Keratinocyte (primary cell): ENCODE data around the gene CNOT6. TPM values are rescaled to one million over a fixed set of nuclear protein-coding genes. Genes with fewer than 3 reads are reported as not detected.
"Not testable (repeated sequence)": the region's sequence is repeated elsewhere in the genome, so short reads cannot be mapped to it uniquely, and the experiment has no call there.

Experiments used
- DNase-seq: peaks from one replicate; pipeline ENCODE4 v3.0.0-alpha.2; 2011; ENCODE audit warnings: low read depth, missing footprints, low spot score
- FAIRE-seq: peaks from 2 replicates; lab custom pipeline; 2011; peaks lifted over from hg19 to GRCh38; lab: Jason Lieb, UNC
- H2AFZ ChIP-seq: 2 replicates; pipeline ENCODE4 v1.6.0; 2012; ENCODE audit warnings: low read length, control low read depth, inconsistent platforms; ENCODE audit not compliant: control insufficient read depth
- H3K27ac ChIP-seq: 2 replicates; pipeline ENCODE4 v1.5.1; 2011; ENCODE audit warnings: low read length; ENCODE audit not compliant: control insufficient read depth, insufficient read depth
- H3K27me3 ChIP-seq: 3 replicates; pipeline ENCODE4 v1.6.0; 2011; ENCODE audit warnings: low read length; ENCODE audit not compliant: control insufficient read depth, insufficient read depth; ENCODE audit errors: extremely low read depth
- H3K36me3 ChIP-seq, 2 experiments: 2 replicates in 1 of 2; 3 replicates in 1 of 2; pipeline ENCODE4 v1.5.1; 2011; ENCODE audit warnings: low read length in 2 of 2, mild to moderate bottlenecking in 1 of 2; ENCODE audit not compliant: control insufficient read depth in 2 of 2, insufficient read depth in 2 of 2; ENCODE audit errors: extremely low read depth in 1 of 2
- H3K4me1 ChIP-seq: 3 replicates; pipeline ENCODE4 v1.5.1; 2011; ENCODE audit warnings: low read length; ENCODE audit not compliant: control insufficient read depth, insufficient read depth; ENCODE audit errors: extremely low read depth
- H3K4me2 ChIP-seq: 3 replicates; pipeline ENCODE4 v1.6.0; 2011; ENCODE audit warnings: low read depth, low read length; ENCODE audit not compliant: control insufficient read depth, insufficient read depth; ENCODE audit errors: extremely low read depth
- H3K4me3 ChIP-seq, 3 experiments: fragments of 200-600 bp in 1 of 3; sonication (generic) in 1 of 3; 2 replicates in 2 of 3; 3 replicates in 1 of 3; pipeline ENCODE4 v1.5.1; 2011 to 2016; ENCODE audit warnings: low read length in 3 of 3, mild to moderate bottlenecking in 3 of 3, control low read depth in 2 of 3, inconsistent platforms in 1 of 3, low read depth in 1 of 3, mixed read lengths in 1 of 3, mixed run types in 1 of 3, moderate library complexity in 1 of 3; ENCODE audit not compliant: control insufficient read depth in 2 of 3, insufficient read depth in 2 of 3; ENCODE audit errors: extremely low read depth in 1 of 3
- H3K79me2 ChIP-seq: 2 replicates; pipeline ENCODE4 v1.6.0; 2012; ENCODE audit warnings: low read length; ENCODE audit not compliant: control insufficient read depth, insufficient read depth
- H3K9ac ChIP-seq: 3 replicates; pipeline ENCODE4 v1.6.0; 2011; ENCODE audit warnings: low read length; ENCODE audit not compliant: control insufficient read depth, insufficient read depth; ENCODE audit errors: extremely low read depth
- H3K9me1 ChIP-seq: 3 replicates; pipeline ENCODE4 v1.6.0; 2011; ENCODE audit warnings: low read length; ENCODE audit not compliant: control insufficient read depth, insufficient read depth; ENCODE audit errors: extremely low read depth
- H3K9me3 ChIP-seq: 2 replicates; pipeline ENCODE4 v1.5.1; 2012; ENCODE audit warnings: low read depth, low read length; ENCODE audit not compliant: control insufficient read depth
- H4K20me1 ChIP-seq: 3 replicates; pipeline ENCODE4 v1.6.0; 2011; ENCODE audit warnings: low read length; ENCODE audit not compliant: control insufficient read depth, insufficient read depth; ENCODE audit errors: extremely low read depth
- EZH2 ChIP-seq: IDR thresholded peaks from one replicate; pipeline ENCODE4 v1.6.1; 2012; ENCODE audit warnings: inconsistent platforms, mild to moderate bottlenecking, low read length, moderate library complexity
- dilution Hi-C: fragments of 300-500 bp; cut with MboI; formaldehyde crosslinking; loops from one replicate; pipeline ENCODE4 v1.7.0; 2020; ENCODE audit warnings: low sequenced_read_pairs; ENCODE audit not compliant: extremely low pct_ligation_motif_present
- polyA plus RNA-seq, 5 experiments: library from polyadenylated mRNA; depleted of rRNA in 3 of 5; stranded (reverse) in 3 of 5; stranded (forward) in 1 of 5; unstranded in 1 of 5; fragments of >200 nt; gene quantifications; 1 replicate in 1 of 5; 2 replicates in 3 of 5; 3 replicates in 1 of 5; pipeline versions ENCODE4 v1.2.1 to v1.2.3, GENCODE V29; 2011 to 2012; ENCODE audit warnings: missing spikeins in 2 of 5, low read depth in 1 of 5, low replicate concordance in 1 of 5
- TF ChIP-seq, protein P1 (sequence below), 3 experiments: IDR thresholded peaks in 1 of 3; conservative IDR thresholded peaks in 1 of 3; optimal IDR thresholded peaks in 1 of 3; 2 replicates in 2 of 3; 3 replicates in 1 of 3; pipeline versions ENCODE3 to v1.5.1; 2011; ENCODE audit warnings: low read length in 3 of 3, mild to moderate bottlenecking in 3 of 3, moderate library complexity in 2 of 3, control low read depth in 1 of 3, inconsistent platforms in 1 of 3; ENCODE audit not compliant: insufficient read depth in 2 of 3; ENCODE audit errors: extremely low read depth in 1 of 3

The CNOT6 gene
- polyA plus RNA-seq, 1 donor (not counting 4 experiments of a cell fraction or from before 2014, with no cell fraction given): 29.7 TPM

DNA sequence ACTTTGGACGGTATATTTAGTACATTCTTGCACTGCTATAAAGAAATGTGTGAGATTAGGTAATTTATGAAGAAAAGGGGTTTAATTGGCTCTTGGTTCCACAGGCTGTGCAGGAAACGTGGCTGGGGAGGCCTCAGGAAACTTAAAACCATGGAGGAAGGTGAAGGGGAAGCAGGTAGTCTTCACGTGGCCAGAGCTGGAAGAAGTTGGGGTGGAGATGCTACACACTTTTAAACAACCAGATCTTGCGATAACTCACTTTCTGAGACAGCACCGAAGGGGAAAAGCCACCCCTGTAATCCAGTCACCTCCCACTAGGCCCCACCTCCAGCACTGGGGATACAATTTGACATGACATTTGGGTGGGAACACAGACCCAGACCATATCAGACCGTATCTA, 13.5 kb downstream of the CNOT6 start:
- dilution Hi-C loops: no loop called here
- Histone ChIP-seq H3K79me2 (peaks cover 88% of the 10 kb centered on the region), H3K9me3 (no peaks in the 10 kb centered on the region), H4K20me1 (peaks cover 5% of the 10 kb centered on the region), H3K4me2 (no peak overlapping the region), H2AFZ (no peak overlapping the region), H3K27me3 (no peaks in the 10 kb centered on the region), H3K27ac (no peak overlapping the region), H3K4me1 (no peaks in the 10 kb centered on the region), H3K36me3 (no peaks in the 10 kb centered on the region), H3K4me3 (no peak overlapping the region), H3K9ac (no peak overlapping the region), H3K9me1 (no peaks in the 10 kb centered on the region)
- TF ChIP-seq, protein P1, sequence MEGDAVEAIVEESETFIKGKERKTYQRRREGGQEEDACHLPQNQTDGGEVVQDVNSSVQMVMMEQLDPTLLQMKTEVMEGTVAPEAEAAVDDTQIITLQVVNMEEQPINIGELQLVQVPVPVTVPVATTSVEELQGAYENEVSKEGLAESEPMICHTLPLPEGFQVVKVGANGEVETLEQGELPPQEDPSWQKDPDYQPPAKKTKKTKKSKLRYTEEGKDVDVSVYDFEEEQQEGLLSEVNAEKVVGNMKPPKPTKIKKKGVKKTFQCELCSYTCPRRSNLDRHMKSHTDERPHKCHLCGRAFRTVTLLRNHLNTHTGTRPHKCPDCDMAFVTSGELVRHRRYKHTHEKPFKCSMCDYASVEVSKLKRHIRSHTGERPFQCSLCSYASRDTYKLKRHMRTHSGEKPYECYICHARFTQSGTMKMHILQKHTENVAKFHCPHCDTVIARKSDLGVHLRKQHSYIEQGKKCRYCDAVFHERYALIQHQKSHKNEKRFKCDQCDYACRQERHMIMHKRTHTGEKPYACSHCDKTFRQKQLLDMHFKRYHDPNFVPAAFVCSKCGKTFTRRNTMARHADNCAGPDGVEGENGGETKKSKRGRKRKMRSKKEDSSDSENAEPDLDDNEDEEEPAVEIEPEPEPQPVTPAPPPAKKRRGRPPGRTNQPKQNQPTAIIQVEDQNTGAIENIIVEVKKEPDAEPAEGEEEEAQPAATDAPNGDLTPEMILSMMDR (optimal IDR thresholded peaks at IDR 0.05 in 1 of 3, IDR thresholded peaks at IDR 0.05 in 1 of 3, conservative IDR thresholded peaks at IDR 0.05 in 1 of 3; ENCODE audit: extremely low read depth in 1 of 3, insufficient read depth in 2 of 3, low read length in 3 of 3): no peak
- no peak for TF ChIP-seq EZH2
- DNase-seq: no peak
- no peak for FAIRE-seq

DNA sequence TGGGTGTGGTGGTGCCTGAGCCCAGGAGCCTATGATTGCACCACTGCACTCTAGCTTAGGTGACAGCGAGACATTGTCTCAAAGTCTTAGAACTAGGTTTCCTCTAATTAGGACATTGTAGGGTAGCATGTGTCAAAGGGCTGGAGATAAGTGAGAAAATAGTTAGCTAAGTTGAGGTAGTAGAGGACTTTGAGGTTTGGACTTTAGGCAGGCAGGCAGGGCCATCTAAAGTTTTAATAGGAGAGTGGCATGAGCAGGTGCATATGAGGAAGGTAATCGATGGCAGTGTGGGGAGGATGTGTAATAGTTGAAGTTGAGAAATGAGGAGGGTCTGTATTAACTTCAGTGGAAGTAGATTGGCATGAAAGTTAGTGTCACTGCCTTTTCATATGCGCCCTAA, 21.1 kb downstream of the CNOT6 start:
- H3K27ac ChIP-seq: no peak overlapping the region

GRCh38 chr5:180515974-180516373, 21.8 kb downstream of the CNOT6 start:
- not testable (repeated sequence) for FAIRE-seq

More for the DNA sequence above, 21.1 kb downstream of the CNOT6 start:
- H3K36me3 ChIP-seq: no peaks in the 10 kb centered on the region
- peaks cover 86% of the 10 kb centered on the region for H3K79me2 ChIP-seq
- peaks cover 6% of the 10 kb centered on the region for H4K20me1 ChIP-seq
- no peaks in the 10 kb centered on the region for H3K27me3 ChIP-seq
- H3K4me1 ChIP-seq: no peaks in the 10 kb centered on the region
- dilution Hi-C loops: no loop called here
- no peak overlapping the region for H3K4me3 ChIP-seq
- no peak overlapping the region for H2AFZ ChIP-seq
- no peaks in the 10 kb centered on the region for H3K9me3 ChIP-seq
- DNase-seq: no peak
- H3K4me2 ChIP-seq: no peak overlapping the region
- TF ChIP-seq EZH2: no peak
- TF ChIP-seq, protein P1 (optimal IDR thresholded peaks at IDR 0.05 in 1 of 3, IDR thresholded peaks at IDR 0.05 in 1 of 3, conservative IDR thresholded peaks at IDR 0.05 in 1 of 3; ENCODE audit: extremely low read depth in 1 of 3, insufficient read depth in 2 of 3, low read length in 3 of 3): no peak
- FAIRE-seq: no peak
- H3K9me1 ChIP-seq: no peaks in the 10 kb centered on the region
- H3K9ac ChIP-seq: no peak overlapping the region

More at GRCh38 chr5:180515974-180516373, 21.8 kb downstream of the CNOT6 start:
- H3K27me3 ChIP-seq, H3K4me2 ChIP-seq, H3K4me1 ChIP-seq, H3K9me1 ChIP-seq, H2AFZ ChIP-seq, H3K4me3 ChIP-seq, DNase-seq, dilution Hi-C loops, H3K9me3 ChIP-seq, H4K20me1 ChIP-seq, H3K9ac ChIP-seq, H3K27ac ChIP-seq, H3K36me3 ChIP-seq: not testable (repeated sequence)
- H3K79me2 ChIP-seq: peaks cover 84% of the 10 kb centered on the region
